Measurements from ENCODE around the gene GUCY2D.

- TF ChIP-seq CTCF (IDR thresholded peaks at IDR 0.05) = peak in 2 of 5 experiments; percentile 6 to 11
- no peak for TF ChIP-seq POLR2A (IDR thresholded peaks at IDR 0.05)
Observed at GRCh38 chr17:7972131-7972785, 30.2 kb upstream of the GUCY2D start.

All from transverse colon (tissue), 3 donors.